NCI-H2081 (cell line): ENCODE data around the gene PMPCB.

Source experiments
- DNase-seq, 2 experiments: peaks; one replicate each; lab custom pipeline; 2025; lab: John Stamatoyannopoulos, UW

The PMPCB gene

GRCh38 chr7:103336761-103337160 is 39.5 kb downstream of the PMPCB start:
- no peak for DNase-seq

GRCh38 chr7:103338864-103339263 is 41.6 kb downstream of the PMPCB start:
- no peak for DNase-seq

GRCh38 chr7:103341466-103341865 is 44.2 kb downstream of the PMPCB start:
- no peak for DNase-seq

GRCh38 chr7:103343332-103343731 is 46.1 kb downstream of the PMPCB start:
- DNase-seq: no peak

GRCh38 chr7:103343758-103344452 is 46.7 kb downstream of the PMPCB start:
- peak in 1 of 2 experiments; percentile 41 for DNase-seq

GRCh38 chr7:103344453-103345149 is 47.4 kb downstream of the PMPCB start, which contains the start of gene DNAJC2:
DNAJC2 (minus strand) TSS chr7:103344767; CDS start chr7:103344622, 145 bp downstream.
- DNase-seq: peak; percentile 94 to 97

GRCh38 chr7:103346396-103346795 is 49.2 kb downstream of the PMPCB start:
- no peak for DNase-seq

GRCh38 chr7:103347507-103348267 is 50.5 kb downstream of the PMPCB start, which contains the start of gene PSMC2:
PSMC2 (plus strand) TSS chr7:103347643; CDS start chr7:103347712, 69 bp downstream.
- peak; percentile 93 to 97 for DNase-seq

GRCh38 chr7:103348452-103348851 is 51.2 kb downstream of the PMPCB start:
- no peak for DNase-seq

- no peak for DNase-seq
Observed at GRCh38 chr7:103348959-103349358, 51.7 kb downstream of the PMPCB start.

GRCh38 chr7:103349805-103350204 is 52.6 kb downstream of the PMPCB start:
- no peak for DNase-seq
